GM21367 (cell line): Measurements from ENCODE around the gene ANO10.
"Not testable (repeated sequence)": the region's sequence is repeated elsewhere in the genome, so short reads cannot be mapped to it uniquely, and the experiment has no call there.

Source experiments
- ATAC-seq: cut with Tn5 transposase; IDR thresholded peaks from one replicate; pipeline ENCODE4 v1.9.1; 2021; ENCODE audit not compliant: unreplicated experiment

ANO10 gene

GRCh38 chr3:43379343-43379742, 242.5 kb downstream of the ANO10 start:
- no peak for ATAC-seq

DNA sequence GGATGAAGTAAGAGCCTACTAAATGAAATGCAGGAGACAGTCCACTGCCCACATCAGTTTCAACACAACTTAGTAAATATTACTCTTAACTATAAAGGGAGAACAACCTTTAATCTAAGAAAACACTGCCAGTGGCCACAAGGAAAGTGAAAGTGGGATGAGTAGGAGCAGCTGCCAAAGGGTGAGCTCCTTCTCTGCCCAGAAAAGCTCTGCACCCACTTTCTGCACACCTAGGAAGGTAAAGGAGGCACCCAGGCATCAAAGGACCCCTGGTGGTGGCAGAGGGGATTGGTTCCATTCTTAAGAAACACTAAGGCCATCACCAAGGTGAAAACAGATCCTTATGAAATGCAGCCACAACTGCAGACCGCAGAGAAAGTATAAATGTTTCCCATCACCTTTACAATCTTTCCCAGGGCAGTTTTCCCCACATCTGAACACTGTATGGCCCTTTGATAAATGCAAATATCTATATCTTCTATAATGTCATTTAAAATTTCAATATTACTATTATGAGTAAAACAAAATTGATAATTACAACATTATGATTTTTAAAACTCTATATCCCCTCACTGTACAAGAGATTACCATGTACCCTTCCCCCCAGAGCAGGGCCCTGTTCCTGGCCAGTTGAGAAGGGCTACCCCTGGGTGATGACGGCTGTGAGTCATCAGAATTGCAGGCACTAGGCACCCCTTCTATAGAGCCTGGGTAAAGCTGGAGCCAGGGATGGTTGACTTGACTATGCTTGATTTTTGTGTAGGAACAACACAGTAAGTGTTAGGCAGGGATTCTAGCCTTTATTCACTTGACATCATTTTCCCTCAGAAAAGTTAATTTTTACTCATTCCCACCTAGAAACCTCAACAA, 243.5 kb downstream of the ANO10 start:
- ATAC-seq = peak; percentile 70

GRCh38 chr3:43373560-43373928, 248.3 kb downstream of the ANO10 start:
- no peak for ATAC-seq

DNA sequence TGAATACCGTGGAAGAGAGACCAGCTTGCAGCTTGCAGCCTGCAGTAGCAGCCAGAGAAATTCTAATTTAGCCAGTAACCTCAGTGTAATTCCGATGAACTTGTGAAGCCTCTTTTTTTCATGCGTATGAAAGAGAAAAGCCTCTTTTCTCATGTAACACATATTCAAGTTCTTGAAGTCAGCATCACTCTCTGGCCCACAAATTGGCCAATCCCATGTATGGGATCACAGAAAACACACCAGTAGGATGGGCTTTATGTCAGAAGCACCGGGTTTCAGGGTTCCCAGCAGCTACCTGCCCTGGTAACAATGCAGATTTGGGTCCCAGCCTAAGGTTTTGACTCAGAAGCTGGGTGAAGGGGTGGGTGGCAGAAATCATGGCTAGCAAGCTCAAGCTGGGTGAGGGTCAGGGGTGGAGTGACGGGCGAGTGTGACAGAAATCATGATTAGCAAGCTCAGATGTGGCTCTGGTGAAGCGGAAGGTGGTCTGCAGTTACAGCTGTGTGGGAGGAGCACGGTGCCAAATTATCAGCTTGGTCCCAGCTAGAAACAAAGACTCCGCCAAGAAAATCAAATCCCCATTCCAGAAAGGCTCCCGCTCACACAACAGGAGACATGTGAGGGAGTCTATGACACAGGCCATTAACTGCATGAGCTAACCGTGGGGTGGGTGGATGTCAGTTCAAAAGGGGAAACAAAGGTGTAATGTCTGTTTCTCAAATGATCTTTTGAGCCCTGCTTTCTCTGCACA, 248.8 kb downstream of the ANO10 start:
- ATAC-seq = no peak

GRCh38 chr3:43372007-43372740, 249.6 kb downstream of the ANO10 start:
- ATAC-seq = no peak

DNA sequence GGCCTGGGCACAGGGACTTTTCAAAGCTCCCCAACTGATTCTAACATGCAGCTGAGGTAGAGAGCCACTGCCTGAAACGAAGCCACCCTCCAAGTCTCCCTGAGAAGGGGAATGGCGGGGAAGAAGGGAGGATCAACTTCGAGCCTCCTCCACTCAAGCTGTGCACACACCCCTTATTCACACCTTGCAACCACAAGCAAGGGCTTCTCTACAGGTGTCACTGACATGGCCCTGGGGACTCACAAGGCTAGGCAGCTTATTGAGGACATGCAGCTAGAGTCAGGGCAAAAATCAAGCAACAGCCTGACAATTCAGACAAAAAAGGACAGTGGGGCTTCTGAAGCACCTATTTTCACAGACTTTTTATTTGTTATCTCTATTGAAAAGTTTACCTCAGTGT, 250.3 kb downstream of the ANO10 start:
- no peak for ATAC-seq

DNA sequence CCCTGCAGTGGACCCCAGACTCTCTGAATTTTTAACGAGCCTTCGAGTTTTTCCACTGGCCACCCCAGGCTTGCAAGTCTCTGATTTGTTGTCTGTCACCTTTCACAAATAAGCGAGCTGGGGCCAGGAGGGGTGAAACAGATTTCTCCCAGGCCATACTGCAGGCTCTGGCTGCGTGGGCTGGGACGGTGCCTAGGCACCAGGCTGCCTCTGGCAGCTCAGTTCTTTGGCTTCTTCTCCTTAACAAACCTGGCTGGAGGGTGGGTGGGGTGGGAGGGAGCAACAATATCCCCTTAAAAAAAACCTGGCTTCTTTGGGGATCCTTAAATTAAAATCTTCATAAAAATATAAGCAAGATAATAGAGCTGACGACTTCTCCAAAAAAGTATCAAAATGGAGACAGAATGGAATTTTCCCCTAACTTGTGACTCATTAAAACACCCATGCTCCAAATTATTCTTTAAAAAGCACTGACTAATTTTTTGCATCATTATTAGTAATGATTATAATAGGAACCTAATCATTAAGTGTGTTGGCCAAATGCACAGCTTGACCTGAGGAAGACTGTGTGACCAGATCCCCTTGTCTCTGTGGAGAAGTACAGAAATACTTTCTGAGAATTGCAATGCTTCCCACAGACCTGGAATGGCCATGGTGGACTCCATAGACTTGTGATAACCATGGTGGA, 251.4 kb downstream of the ANO10 start:
- no peak for ATAC-seq

- ATAC-seq = no peak
These were observed 252.2 kb downstream of the ANO10 start for GRCh38 chr3:43369404-43370292.

DNA sequence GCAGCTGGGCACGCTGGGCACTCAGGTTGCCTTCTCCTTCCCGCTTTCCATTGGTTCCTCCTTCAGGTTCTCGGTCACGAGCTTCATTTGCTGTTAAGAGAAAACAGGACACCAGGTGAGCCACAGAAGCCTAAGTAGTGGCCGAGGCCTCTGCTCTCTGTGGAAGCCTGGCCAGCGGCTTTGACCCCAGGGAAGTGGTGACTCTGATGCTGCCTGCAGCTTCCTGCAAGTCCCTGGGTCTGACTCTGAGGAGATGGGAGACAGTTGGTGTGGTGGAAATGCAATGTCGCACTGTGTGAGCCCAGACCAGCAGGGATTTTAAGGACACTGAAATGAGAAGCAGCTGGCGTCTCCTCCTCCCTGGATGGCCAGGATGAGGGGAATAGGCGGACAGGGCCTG, 254.9 kb downstream of the ANO10 start:
- ATAC-seq = no peak

- no peak for ATAC-seq
These were observed 255.3 kb downstream of the ANO10 start for GRCh38 chr3:43366481-43366880.

- no peak for ATAC-seq
These were observed 256.1 kb downstream of the ANO10 start for GRCh38 chr3:43365601-43366305.

- ATAC-seq = no peak
These were observed 256.9 kb downstream of the ANO10 start for GRCh38 chr3:43364926-43365325.

GRCh38 chr3:43364494-43364893, 257.3 kb downstream of the ANO10 start:
- ATAC-seq = no peak

DNA sequence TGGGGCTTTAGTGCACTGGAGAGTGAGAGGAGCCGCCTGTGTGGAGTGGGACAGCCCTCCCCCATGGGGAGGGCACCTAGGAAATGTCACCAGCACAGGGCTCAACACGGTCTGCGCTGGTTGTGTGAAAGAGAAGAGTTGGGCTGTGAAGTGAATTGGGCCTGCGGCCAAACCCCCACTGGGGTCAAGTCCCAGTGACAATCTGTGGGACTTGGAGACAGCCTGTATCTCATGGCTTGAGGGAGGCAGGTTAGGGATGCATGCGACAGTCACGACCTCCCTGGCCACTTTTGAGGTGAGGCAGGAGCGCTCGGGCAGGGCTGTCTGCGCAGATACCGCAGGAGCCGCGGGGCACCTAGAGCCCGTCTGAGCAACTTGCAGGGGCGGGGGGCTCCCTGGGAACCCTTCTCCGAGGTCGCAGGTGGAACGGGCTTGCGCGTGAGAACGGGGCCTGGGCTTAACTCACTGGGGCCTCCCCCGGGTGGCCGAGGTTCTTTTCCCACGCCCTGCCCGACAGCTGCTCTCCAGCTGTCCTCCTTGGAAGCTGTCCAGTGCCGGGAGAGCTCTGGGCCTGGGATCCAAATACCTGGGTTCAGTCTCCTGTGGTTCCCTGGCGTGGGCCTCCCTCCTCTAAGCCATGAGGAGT, 258.1 kb downstream of the ANO10 start:
- ATAC-seq = no peak

GRCh38 chr3:43362961-43363360, 258.9 kb downstream of the ANO10 start:
- no peak for ATAC-seq

DNA sequence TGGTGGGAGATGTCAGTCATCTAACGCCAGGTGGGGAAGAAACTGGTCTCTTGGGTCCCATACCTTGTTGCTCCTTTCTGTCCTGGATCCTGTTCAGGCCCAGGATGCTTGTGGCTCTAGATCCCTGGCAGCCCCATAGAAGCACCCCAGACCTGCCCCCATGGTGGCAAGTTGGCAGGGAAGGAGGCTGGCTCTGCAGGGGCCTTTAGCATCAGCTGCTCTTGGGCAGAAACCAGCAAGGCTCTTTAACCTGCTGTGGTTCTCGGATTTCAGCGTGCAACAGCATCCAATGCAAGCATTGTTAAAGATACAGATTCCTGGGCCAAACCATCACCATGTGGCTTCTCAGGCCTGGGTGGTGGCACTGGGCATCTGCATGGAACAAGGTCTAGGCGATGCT, 259.6 kb downstream of the ANO10 start:
- no peak for ATAC-seq

- no peak for ATAC-seq
These were observed 260.7 kb downstream of the ANO10 start for GRCh38 chr3:43361077-43361476.

- not testable (repeated sequence) for ATAC-seq
These were observed 265.8 kb downstream of the ANO10 start for GRCh38 chr3:43356033-43356432.
